NCI-H1092 (cell line): ENCODE data around the gene FARP1.

Source experiments
- DNase-seq: peaks from one replicate; lab custom pipeline; 2025; lab: John Stamatoyannopoulos, UW

The FARP1 gene

GRCh38 chr13:98422046-98422445 is 279.2 kb downstream of the FARP1 start:
- DNase-seq: no peak

GRCh38 chr13:98423417-98423816 is 280.5 kb downstream of the FARP1 start:
- no peak for DNase-seq

- no peak for DNase-seq
Observed at GRCh38 chr13:98427331-98427995, 284.6 kb downstream of the FARP1 start.

- no peak for DNase-seq
Observed at GRCh38 chr13:98428256-98428966, 285.5 kb downstream of the FARP1 start.

- no peak for DNase-seq
Observed at GRCh38 chr13:98429081-98429480, 286.2 kb downstream of the FARP1 start.

- DNase-seq: no peak
Observed at GRCh38 chr13:98429531-98429930, 286.6 kb downstream of the FARP1 start.

GRCh38 chr13:98429977-98430736 is 287.3 kb downstream of the FARP1 start:
- no peak for DNase-seq

- DNase-seq: no peak
Observed at GRCh38 chr13:98432638-98433037, 289.7 kb downstream of the FARP1 start.

GRCh38 chr13:98433654-98434053 is 290.8 kb downstream of the FARP1 start:
- DNase-seq: no peak

GRCh38 chr13:98434060-98434459 is 291.2 kb downstream of the FARP1 start:
- no peak for DNase-seq

GRCh38 chr13:98435376-98435775 is 292.5 kb downstream of the FARP1 start:
- no peak for DNase-seq

GRCh38 chr13:98436233-98436910 is 293.5 kb downstream of the FARP1 start:
- DNase-seq: no peak

- no peak for DNase-seq
Observed at GRCh38 chr13:98438246-98439125, 295.6 kb downstream of the FARP1 start.

- no peak for DNase-seq
Observed at GRCh38 chr13:98439126-98439828, 296.4 kb downstream of the FARP1 start.

- no peak for DNase-seq
Observed at GRCh38 chr13:98439896-98440295, 297.0 kb downstream of the FARP1 start.

- DNase-seq: no peak
Observed at GRCh38 chr13:98440390-98441055, 297.6 kb downstream of the FARP1 start.

GRCh38 chr13:98441056-98441676 is 298.3 kb downstream of the FARP1 start:
- DNase-seq: no peak

GRCh38 chr13:98442391-98443230 is 299.7 kb downstream of the FARP1 start:
- no peak for DNase-seq

GRCh38 chr13:98443329-98443728 is 300.4 kb downstream of the FARP1 start:
- no peak for DNase-seq
